Measurements from ENCODE around the gene EWSR1.

- no peak for TF ChIP-seq CTCF (IDR thresholded peaks at IDR 0.05)
- TF ChIP-seq POLR2A (IDR thresholded peaks at IDR 0.05): no peak
- no peak for TF ChIP-seq EP300 (IDR thresholded peaks at IDR 0.05)
- TF ChIP-seq POLR2AphosphoS5 (IDR thresholded peaks at IDR 0.05): no peak
Observed at GRCh38 chr22:29307596-29308147, 39.6 kb downstream of the EWSR1 start.
